A673 (cell line): ENCODE results near the gene RIPOR3. TPM values are rescaled to one million over a fixed set of nuclear protein-coding genes. Genes with fewer than 3 reads are reported as not detected.

ENCODE experiments used
- BruUV-seq: library from RNA; stranded (reverse); fragments of 400-500 nt; replicated peaks from 2 replicates; lab custom pipeline; 2021; lab: Mats Ljungman, UMichigan
- CTCF ChIA-PET: fragments of 300-600 bp; sonication (Branson Sonifier 250); formaldehyde crosslinking; loops from one replicate; lab custom pipeline; 2022; ENCODE audit warnings: antibody characterized with exemption; lab: Charles Lee
- POLR2A ChIA-PET: fragments of 300-600 bp; sonication (Branson Sonifier 250); formaldehyde crosslinking; loops from one replicate; lab custom pipeline; 2022; ENCODE audit warnings: antibody characterized with exemption; ENCODE audit not compliant: low non-redundant PET; lab: Charles Lee
- DNase-seq: peaks from one replicate; pipeline ENCODE4 v3.0.0-alpha.2; 2015; ENCODE audit warnings: low spot score
- H3K27ac ChIP-seq: fragments of 200-600 bp; sonication (generic); 2 replicates; pipeline ENCODE4 v1.5.1; 2016; ENCODE audit warnings: mixed run types, low read depth, mild to moderate bottlenecking, mixed read lengths, antibody characterized with exemption, low read length; ENCODE audit not compliant: poor library complexity, severe bottlenecking
- H3K27me3 ChIP-seq: fragments of 200-600 bp; sonication (generic); replicated peaks from 2 replicates; pipeline ENCODE4 v1.6.1; 2017; ENCODE audit warnings: mixed run types, low read depth, mild to moderate bottlenecking, mixed read lengths, antibody characterized with exemption, low read length; ENCODE audit not compliant: insufficient read depth, poor library complexity
- H3K36me3 ChIP-seq: fragments of 200-600 bp; sonication (generic); 2 replicates; pipeline ENCODE4 v1.6.1; 2016; ENCODE audit warnings: mixed run types, mild to moderate bottlenecking, mixed read lengths, antibody characterized with exemption, low read length; ENCODE audit not compliant: insufficient read depth, poor library complexity, severe bottlenecking
- H3K4me1 ChIP-seq: fragments of 200-600 bp; sonication (generic); 2 replicates; pipeline ENCODE4 v1.6.1; 2017; ENCODE audit warnings: mixed run types, mild to moderate bottlenecking, mixed read lengths, antibody characterized with exemption, low read length; ENCODE audit not compliant: insufficient read depth, poor library complexity, severe bottlenecking
- H3K4me3 ChIP-seq: fragments of 200-600 bp; sonication (generic); 2 replicates; pipeline ENCODE4 v1.5.1; 2016; ENCODE audit warnings: low read depth, mixed run types, mild to moderate bottlenecking, mixed read lengths, low read length; ENCODE audit not compliant: poor library complexity, severe bottlenecking
- H3K9me3 ChIP-seq: fragments of 200-600 bp; sonication (generic); 2 replicates; pipeline ENCODE4 v1.6.1; 2016; ENCODE audit warnings: mixed run types, low read depth, mild to moderate bottlenecking, mixed read lengths, antibody characterized with exemption, low read length; ENCODE audit not compliant: poor library complexity, severe bottlenecking
- CTCF ChIP-seq: fragments of 300-800, 200-600 bp; sonication (generic); conservative IDR thresholded peaks from 2 replicates; pipeline ENCODE4 v1.5.1; 2017; ENCODE audit warnings: low read depth, mild to moderate bottlenecking, antibody characterized with exemption, low read length, moderate library complexity, mixed read lengths
- EZH2 ChIP-seq: fragments of 200-600 bp; sonication (generic); IDR thresholded peaks from 2 replicates; pipeline ENCODE4 v1.6.1; 2017; ENCODE audit warnings: borderline replicate concordance, low read depth, mild to moderate bottlenecking, mixed read lengths, antibody characterized with exemption, low read length; ENCODE audit not compliant: poor library complexity, severe bottlenecking
- intact Hi-C: fragments of 100-400 bp; cut with micrococcal nuclease; formaldehyde crosslinking; loops from one replicate; pipeline ENCODE4 v1.10.0; 2022; ENCODE audit not compliant: unreplicated experiment
- total RNA-seq: library from RNA; stranded (reverse); gene quantifications from 2 replicates; pipeline ENCODE4 v1.2.3, GENCODE V29; 2021

Gene RIPOR3
- total RNA-seq, 1 experiment from 2014 or later = 19.1 TPM

GRCh38 chr20:50585214-50585613 is 106.1 kb downstream of the RIPOR3 start:
- TF ChIP-seq EZH2 (no peak), CTCF (no peak)
- ChIA-PET CTCF (no interaction called here), POLR2A (interaction anchor here (0.6 kb wide), 1 partner anchor 114 kb away, joined by 4 read pairs; no protein-coding TSS in a partner anchor)
- no peaks in the 10 kb centered on the region for H3K4me1 ChIP-seq
- no TSS peak for BruUV-seq
- DNase-seq = no peak
- H3K27ac ChIP-seq = no peak overlapping the region
- H3K4me3 ChIP-seq = no peak overlapping the region
- peaks cover 48% of the 10 kb centered on the region for H3K36me3 ChIP-seq
- no peaks in the 10 kb centered on the region for H3K27me3 ChIP-seq
- no peaks in the 10 kb centered on the region for H3K9me3 ChIP-seq
- intact Hi-C loops = no loop called here

GRCh38 chr20:50584687-50585086 is 106.7 kb downstream of the RIPOR3 start:
- intact Hi-C loops = loop anchor here (5.0 kb wide), 1 partner anchor 153 kb away; no protein-coding TSS in a partner anchor
- no peak overlapping the region for H3K4me3 ChIP-seq
- CTCF ChIA-PET = no interaction called here
- no TSS peak for BruUV-seq
- TF ChIP-seq EZH2 (no peak), CTCF (no peak)
- peaks cover 53% of the 10 kb centered on the region for H3K36me3 ChIP-seq
- H3K27me3 ChIP-seq = no peaks in the 10 kb centered on the region
- no peaks in the 10 kb centered on the region for H3K4me1 ChIP-seq
- no peaks in the 10 kb centered on the region for H3K9me3 ChIP-seq
- no peak overlapping the region for H3K27ac ChIP-seq
- POLR2A ChIA-PET = interaction anchor here (0.6 kb wide), 1 partner anchor 113 kb away, joined by 4 read pairs; no protein-coding TSS in a partner anchor
- DNase-seq = no peak

DNA sequence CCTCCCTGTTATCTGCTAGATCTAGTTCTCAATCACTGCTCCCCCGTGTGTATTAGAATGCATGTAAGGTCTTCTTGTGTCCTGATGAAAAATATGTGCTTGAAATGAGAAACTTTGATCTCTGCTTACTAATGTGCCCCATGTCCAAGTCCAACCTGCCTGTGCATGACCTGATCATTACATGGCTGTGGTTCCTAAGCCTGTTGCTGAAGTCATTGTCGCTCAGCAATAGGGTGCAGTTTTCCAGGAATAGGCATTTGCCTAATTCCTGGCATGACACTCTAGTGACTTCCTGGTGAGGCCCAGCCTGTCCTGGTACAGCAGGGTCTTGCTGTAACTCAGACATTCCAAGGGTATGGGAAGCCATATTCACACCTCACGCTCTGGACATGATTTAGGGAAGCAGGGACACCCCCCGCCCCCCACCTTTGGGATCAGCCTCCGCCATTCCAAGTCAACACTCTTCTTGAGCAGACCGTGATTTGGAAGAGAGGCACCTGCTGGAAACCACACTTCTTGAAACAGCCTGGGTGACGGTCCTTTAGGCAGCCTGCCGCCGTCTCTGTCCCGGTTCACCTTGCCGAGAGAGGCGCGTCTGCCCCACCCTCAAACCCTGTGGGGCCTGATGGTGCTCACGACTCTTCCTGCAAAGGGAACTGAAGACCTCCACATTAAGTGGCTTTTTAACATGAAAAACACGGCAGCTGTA is 107.7 kb downstream of the RIPOR3 start:
- Histone ChIP-seq H3K9me3 (no peaks in the 10 kb centered on the region), H3K36me3 (peaks cover 64% of the 10 kb centered on the region), H3K4me1 (no peaks in the 10 kb centered on the region), H3K4me3 (no peak overlapping the region), H3K27me3 (no peaks in the 10 kb centered on the region), H3K27ac (no peak overlapping the region)
- TSS peak; percentile 24 for BruUV-seq
- CTCF ChIA-PET = interaction anchor here (0.6 kb wide), 1 partner anchor 96 kb away, joined by 3 read pairs; no protein-coding TSS in a partner anchor
- POLR2A ChIA-PET = no interaction called here
- intact Hi-C loops = loop anchor here (5.0 kb wide), 1 partner anchor 154 kb away; no protein-coding TSS in a partner anchor
- DNase-seq = no peak
- no peak for TF ChIP-seq CTCF
- TF ChIP-seq EZH2 = no peak
